Stimulated activated CD4-positive, alpha-beta T cell treated with anti-CD3 and anti-CD28 coated beads, Interleukin-4, amount 100 ng/mL, for 1 hour (primary cell): ENCODE data around the gene OR52B6.
A peak's percentile ranks its signal among the peaks of the same experiment; 100 is the strongest.
"Not testable (repeated sequence)": the region's sequence is repeated elsewhere in the genome, so short reads cannot be mapped to it uniquely, and the experiment has no call there.

Source experiments
- DNase-seq: peaks from one replicate; pipeline ENCODE4 v3.0.0-alpha.2; 2020

The OR52B6 gene

GRCh38 chr11:5580577-5580976, at the start of gene OR52B6:
OR52B6 (plus strand) TSS chr11:5580877; CDS start chr11:5580877, 0 bp downstream.
- no peak for DNase-seq

GRCh38 chr11:5531053-5531831, 49.4 kb upstream of the OR52B6 start:
- DNase-seq, result no peak

GRCh38 chr11:5534046-5534445, 46.6 kb upstream of the OR52B6 start:
- DNase-seq, result no peak

GRCh38 chr11:5536482-5536881, 44.2 kb upstream of the OR52B6 start:
- no peak for DNase-seq

GRCh38 chr11:5541427-5541826, 39.2 kb upstream of the OR52B6 start:
- DNase-seq, result no peak

GRCh38 chr11:5546457-5546856, 34.2 kb upstream of the OR52B6 start:
- no peak for DNase-seq

GRCh38 chr11:5547982-5548381, 32.7 kb upstream of the OR52B6 start:
- DNase-seq, result no peak

- no peak for DNase-seq
Observed at GRCh38 chr11:5548440-5548839, 32.2 kb upstream of the OR52B6 start, which contains the start of gene OR52H1. OR52H1 (minus strand) TSS chr11:5548540; CDS start chr11:5545505, 3,035 bp downstream.

- DNase-seq, result no peak
Observed at GRCh38 chr11:5550440-5551095, 30.1 kb upstream of the OR52B6 start.

GRCh38 chr11:5553343-5553742, 27.3 kb upstream of the OR52B6 start:
- DNase-seq, result no peak

GRCh38 chr11:5556596-5557188, 24.0 kb upstream of the OR52B6 start:
- DNase-seq, result no peak

GRCh38 chr11:5557751-5558150, 22.9 kb upstream of the OR52B6 start:
- DNase-seq, result no peak

- DNase-seq, result no peak
Observed at GRCh38 chr11:5564259-5565019, 16.2 kb upstream of the OR52B6 start.

- no peak for DNase-seq
Observed at GRCh38 chr11:5574654-5575053, 6.0 kb upstream of the OR52B6 start.

GRCh38 chr11:5575152-5575551, 5.5 kb upstream of the OR52B6 start:
- no peak for DNase-seq

GRCh38 chr11:5577101-5577500, 3.6 kb upstream of the OR52B6 start:
- no peak for DNase-seq

GRCh38 chr11:5581014-5581413, 337 bp downstream of the OR52B6 start:
- DNase-seq, result no peak

GRCh38 chr11:5584458-5584857, 3.8 kb downstream of the OR52B6 start:
- DNase-seq, result not testable (repeated sequence)

GRCh38 chr11:5589906-5590305, 9.2 kb downstream of the OR52B6 start:
- not testable (repeated sequence) for DNase-seq

GRCh38 chr11:5591613-5592012, 10.9 kb downstream of the OR52B6 start:
- DNase-seq, result no peak

- DNase-seq, result no peak
Observed at GRCh38 chr11:5592615-5593014, 11.9 kb downstream of the OR52B6 start.

GRCh38 chr11:5593146-5593545, 12.5 kb downstream of the OR52B6 start:
- DNase-seq, result no peak

- DNase-seq, result peak; percentile 3
Observed at GRCh38 chr11:5596607-5597201, 16.0 kb downstream of the OR52B6 start, which contains the start of gene TRIM6. TRIM6 (plus strand) TSS chr11:5596637; CDS start chr11:5596898, 261 bp downstream.
